Measurements from ENCODE around the gene MXD1.
A peak's percentile ranks its signal among the peaks of the same experiment; 100 is the strongest.
"Not testable (repeated sequence)": the region's sequence is repeated elsewhere in the genome, so short reads cannot be mapped to it uniquely, and the experiment has no call there.

Gene MXD1

DNA sequence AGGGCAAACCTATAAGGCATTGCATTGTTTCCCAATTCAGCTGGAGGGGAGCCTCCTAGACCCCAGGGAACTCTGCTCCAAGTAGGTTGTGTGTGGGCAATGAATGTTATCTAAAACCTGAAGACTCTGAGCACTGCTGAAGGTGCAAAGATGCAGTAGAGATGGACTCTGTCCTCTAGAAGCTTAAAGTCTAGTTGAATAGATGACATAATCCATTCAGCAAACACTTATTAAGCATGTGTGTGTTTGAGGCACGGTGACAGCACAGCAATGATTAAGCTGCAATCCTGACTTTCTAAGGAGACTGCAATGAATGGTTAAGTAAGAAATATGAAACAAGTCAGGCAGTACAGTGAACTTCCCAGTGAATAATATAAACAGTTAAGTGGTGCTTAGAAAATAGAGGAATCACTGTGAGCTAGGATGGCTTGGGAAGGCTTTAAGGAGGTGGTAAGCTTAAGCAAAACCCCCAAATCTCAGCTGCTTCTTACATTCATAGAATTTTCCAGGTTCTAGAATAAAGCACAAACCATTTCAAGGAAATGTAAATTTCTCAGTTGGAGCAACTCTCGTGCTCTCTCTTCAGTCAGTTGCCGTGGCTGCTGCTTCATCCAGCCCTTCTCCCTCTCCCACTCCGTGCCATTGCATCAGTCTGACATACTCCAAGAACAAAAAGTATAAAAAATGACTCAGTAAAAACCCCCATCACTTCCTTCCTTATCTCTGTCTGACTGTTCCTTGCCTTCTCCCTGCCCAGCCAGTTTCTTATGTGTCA, 19.1 kb downstream of the MXD1 start:
- DNase-seq = no peak

DNA sequence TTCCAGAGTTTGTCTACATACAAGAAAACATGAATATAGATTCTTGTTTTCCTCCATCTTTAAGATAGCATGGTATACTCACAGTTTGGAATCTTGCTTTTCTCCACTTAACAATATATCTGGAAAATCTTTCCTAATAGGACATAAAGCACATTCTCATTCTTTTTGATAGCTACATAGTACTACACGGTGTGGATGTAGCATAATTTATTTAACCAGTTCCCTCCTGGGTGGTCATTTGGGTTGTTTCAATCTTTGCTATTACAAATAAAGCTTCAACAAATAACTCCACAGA, 19.7 kb downstream of the MXD1 start:
- DNase-seq = no peak

DNA sequence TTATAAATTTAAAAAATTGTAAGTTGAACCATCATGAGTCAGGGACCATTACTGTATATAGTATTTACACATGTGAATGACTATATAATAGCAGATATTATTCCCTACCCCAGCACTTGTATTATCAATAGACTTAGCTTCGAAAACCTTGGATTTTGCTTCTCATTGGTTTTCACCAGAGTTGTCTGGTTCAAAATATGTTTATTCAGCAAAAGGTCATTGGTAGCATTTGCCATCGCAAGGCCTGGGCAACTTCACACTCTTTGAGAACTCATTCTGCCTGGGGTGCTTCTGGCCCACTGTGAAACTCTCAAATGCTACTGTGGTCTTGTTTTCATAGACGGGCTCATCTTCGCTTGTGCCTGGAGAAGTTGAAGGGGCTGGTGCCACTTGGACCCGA, 20.1 kb downstream of the MXD1 start:
- DNase-seq = no peak

DNA sequence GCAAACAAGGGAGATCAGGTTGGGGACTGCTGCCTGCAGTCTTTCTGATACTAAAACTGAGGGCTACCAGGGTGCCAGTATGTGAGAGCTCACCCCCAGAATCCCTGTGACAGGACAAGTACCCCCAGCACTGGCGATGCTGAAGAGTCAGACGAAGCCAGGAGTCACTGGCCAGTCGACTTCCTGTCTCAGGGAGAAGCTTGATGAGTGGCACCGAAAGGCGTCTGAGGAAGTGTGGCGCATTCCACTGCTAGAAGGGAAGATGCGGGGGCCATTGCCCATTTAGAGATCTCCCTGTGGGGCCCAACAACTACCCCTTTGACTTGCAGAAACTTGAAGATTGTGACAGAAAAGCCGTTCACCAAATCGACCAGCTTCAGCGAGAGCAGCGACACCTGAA, 22.0 kb downstream of the MXD1 start:
- DNase-seq = no peak

DNA sequence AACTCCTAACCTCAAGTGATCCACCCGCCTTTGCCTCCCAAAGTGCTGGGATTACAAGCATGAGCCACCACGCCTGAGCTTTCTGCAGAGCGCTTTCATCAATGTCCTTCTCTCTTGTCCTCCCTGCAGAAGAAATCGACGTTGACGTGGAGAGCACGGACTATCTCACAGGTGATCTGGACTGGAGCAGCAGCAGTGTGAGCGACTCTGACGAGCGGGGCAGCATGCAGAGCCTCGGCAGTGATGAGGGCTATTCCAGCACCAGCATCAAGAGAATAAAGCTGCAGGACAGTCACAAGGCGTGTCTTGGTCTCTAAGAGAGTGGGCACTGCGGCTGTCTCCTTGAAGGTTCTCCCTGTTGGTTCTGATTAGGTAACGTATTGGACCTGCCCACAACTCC, 23.1 kb downstream of the MXD1 start:
- DNase-seq = no peak

DNA sequence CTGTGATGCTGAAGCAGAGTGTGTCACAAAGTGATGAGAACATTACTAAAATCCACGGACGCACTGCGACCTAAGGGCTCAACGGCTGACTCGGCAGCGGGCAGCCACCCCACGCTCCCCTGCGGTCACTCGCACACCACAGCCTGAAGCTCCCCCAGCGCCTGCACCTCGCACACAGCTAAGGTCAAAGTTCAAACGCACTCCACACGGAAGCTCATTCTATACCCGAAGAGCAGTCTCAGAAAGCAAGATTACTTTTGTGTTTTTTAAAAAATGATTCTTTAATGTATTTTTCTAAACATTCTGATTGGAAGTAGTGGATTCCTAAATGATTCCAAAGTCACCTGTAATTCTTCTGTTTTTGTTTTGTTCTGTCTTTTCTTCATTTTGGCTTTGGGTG, 24.8 kb downstream of the MXD1 start:
- no peak for DNase-seq

DNA sequence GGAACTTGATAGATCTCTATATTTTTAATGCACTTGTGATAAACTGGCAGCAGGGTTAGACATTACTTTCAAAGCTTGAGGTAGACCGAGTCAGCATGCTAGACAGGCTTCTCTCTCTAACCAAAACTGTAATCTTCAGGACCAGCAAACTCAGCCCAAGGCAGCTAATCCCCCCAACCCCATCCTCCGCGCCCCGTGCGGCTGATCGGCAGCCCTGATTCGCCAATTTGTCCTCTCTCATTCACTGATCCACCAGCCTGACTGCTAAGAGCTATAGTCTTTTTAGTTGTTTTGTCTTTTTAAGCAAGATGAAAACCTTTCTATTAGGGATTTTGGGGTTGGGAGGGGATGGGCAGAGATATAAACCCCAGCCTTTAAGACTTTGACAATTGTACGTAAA, 25.8 kb downstream of the MXD1 start:
- DNase-seq = no peak

DNA sequence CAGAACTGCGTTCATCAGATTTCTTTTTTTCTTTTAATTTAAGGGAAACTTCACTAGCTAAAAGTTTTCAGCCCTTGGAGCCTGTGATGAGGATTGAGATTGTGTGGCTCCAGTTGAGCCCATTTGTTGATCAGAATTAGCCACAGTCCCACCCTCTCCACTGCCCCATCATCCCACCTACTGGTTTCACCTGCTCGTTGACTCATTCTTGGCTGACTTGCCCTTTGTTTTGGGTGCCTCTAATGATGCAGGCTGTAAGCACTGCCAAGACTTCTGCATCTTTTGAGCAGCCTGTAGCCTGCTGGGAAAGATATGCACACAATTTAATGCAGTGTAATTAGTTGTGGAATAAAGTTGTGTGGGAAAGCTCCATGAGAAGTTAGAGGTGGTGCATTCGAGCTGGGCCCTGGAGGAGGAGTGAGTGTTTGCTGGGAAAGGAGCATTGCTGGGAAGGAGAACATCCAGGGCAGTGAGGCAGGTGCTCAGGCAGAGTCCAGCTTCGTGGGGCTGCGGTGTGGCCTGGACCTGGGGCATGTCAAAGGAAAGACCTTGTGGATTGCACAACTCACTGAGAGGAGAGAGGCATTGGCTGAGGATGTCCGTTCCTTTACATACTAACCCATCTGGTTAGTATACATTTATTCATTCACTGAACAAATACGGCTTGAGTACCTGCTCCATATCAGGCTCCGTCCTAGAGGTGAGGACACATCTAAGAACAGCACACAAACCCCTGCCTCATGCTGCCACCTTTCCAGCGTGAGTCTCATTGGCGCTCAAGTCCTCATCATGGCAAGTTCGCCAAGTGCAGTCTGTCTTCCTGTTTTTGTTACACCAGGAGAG, 28.3 kb downstream of the MXD1 start:
- DNase-seq = peak; percentile 81

DNA sequence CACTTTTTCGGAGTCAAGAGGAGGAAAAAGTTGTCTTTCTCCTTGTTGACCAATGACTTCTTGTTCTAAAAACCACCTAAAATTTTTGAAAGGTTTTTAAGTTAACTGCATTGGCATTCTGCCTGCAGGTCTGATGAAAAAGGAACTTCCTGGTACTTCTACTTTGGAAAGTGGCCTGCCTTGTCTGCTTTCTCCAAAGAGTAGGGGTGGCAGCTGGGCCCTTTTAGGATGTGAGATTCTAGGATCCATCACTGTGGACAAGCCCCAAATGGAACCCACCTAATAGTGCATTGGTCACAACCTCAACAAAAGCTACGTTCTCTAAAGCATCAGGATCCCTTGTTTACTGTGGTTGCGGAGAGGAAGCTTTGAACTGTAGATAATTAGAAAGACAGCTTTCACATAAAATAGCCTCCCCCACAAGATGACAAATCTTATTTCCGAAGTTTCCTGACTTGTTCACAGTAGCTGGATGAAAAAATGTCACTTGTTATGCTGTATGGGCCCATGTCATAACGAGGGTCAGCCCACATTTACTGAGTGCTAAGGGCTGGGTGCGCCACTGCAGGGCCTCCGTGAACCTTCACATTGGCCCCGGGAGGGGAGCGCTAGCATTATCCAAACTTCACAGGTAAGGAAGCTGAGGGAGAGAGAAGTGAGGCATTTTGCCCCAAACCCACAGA, 29.1 kb downstream of the MXD1 start:
- no peak for DNase-seq

DNA sequence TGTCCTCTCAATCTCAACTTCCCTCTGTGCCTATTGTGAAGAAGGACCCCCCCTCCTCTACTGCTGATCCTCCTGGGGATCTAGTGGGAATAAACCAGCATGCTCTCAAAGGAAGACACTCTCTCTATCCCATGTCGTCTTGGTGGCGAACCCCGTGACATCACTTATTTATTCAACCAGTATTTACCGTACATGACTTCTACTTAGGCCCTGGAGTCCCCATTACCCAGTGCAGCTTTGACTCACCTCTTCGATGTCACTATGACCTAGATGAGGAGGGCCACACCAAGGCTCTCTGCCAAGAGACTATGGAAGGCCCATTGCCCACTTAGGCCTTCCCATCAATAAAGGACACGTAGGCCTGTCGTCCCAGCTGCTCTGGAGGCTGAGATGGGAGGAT, 29.8 kb downstream of the MXD1 start:
- no peak for DNase-seq

DNA sequence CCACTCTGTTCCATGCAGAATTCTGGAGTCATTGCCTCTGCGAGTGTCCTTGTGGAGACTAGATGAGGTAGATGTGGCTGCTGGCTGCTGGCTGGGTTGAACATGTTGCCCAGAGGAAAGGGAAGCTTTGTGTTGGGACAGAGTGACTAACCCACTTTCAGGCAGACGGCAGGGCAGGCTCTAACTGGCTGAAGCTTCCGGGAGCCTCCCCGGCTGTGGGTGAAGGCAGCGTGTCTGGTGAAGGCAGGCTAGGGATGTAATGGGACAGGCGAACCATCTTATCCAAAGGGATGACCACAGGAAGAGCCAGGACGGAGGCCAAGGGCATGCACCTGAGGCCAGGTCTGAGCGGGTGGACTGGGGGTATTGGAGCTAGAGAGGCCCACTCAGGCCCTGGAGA, 30.5 kb downstream of the MXD1 start:
- DNase-seq = no peak

DNA sequence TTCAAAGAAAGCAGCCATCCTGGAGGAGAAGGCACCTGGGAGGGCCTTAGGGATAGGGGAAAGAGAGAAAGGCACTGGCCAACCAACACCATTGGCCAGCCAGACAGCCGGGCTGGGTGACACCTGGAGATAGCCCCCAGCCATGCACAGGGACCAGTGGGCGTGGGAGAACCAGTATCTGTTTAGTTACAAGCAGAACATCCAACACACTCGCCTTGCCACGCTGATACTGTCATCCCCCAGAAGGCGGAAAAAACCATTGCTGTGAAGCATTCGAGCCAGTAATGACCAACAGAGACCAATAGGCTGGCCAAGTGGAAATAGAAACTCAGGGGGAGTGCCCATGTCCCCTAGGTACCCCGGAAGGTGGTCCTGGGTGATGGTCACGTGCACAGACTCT, 31.0 kb downstream of the MXD1 start:
- DNase-seq = no peak

DNA sequence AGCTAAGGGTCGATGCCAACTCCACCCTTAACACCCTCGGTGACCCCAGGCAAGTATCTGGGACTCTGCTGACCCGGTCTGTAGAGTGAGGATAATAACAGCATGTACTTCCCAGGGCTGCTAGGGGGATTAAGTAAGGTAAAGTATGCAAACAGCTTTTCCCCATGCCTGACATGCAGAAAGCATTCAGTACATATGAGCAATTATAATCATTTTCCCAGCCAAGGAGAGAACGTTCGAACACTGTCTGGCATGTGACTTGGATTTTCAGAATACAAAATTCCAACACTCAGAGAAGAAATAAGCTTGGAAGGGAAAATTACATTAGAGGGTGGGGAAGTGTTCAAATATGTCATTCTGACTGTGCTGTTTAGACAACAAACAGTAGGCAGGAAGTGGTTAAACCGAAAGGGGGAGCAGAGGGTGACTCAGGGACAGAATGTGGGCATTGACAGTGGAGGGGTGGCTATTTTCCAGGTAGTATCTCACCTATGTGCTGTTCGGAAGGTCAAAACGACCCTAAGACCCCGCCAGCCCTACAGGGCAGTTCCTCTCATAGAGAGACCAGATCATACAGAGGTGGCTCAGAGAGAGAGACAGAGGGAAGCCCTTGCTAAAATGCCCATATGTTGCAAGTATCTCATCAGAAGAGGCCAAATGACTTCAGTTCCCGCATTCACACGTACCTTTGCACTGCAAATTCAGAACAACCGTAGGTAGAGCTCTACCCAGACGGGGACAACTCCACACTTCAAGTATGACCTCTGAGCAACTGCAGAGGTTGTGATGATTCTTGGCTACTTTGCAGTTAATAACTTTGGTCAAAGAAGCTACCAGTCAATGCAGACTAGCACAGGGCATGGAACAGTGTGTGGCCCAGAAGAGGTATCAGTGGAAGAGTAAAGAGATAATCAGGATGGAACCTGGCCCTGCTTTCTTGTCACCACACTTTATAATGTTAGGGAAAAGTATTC, 31.7 kb downstream of the MXD1 start:
- no peak for DNase-seq

DNA sequence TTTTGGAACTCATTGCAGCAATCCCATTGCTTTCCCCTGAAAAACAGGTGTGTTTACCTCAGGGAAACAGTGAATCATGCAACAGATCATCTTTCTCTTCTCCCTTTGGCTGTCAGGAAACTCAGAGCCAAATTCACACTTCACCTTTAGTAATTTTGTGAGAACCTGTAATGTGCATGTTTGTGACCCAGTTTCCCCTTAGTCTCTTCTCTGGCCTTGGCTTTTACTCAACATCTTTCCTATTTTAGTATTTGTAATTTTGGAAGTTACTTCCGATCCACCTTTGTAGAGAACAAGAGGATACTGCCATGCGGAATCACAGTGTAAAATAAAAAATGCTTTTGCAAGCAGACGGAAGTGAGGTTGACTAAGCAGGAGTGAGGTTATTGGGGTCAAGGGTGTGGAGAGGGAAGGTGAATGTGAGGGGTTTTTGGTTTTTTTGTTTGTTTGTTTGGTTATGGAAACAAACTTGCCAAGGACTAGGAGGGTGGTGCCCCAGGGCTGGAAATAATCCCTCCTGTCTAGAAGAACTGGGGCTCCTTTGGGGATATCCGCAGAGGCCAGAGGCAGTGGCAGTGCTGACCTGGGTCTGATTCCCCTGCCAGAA, 32.5 kb downstream of the MXD1 start:
- DNase-seq = no peak

DNA sequence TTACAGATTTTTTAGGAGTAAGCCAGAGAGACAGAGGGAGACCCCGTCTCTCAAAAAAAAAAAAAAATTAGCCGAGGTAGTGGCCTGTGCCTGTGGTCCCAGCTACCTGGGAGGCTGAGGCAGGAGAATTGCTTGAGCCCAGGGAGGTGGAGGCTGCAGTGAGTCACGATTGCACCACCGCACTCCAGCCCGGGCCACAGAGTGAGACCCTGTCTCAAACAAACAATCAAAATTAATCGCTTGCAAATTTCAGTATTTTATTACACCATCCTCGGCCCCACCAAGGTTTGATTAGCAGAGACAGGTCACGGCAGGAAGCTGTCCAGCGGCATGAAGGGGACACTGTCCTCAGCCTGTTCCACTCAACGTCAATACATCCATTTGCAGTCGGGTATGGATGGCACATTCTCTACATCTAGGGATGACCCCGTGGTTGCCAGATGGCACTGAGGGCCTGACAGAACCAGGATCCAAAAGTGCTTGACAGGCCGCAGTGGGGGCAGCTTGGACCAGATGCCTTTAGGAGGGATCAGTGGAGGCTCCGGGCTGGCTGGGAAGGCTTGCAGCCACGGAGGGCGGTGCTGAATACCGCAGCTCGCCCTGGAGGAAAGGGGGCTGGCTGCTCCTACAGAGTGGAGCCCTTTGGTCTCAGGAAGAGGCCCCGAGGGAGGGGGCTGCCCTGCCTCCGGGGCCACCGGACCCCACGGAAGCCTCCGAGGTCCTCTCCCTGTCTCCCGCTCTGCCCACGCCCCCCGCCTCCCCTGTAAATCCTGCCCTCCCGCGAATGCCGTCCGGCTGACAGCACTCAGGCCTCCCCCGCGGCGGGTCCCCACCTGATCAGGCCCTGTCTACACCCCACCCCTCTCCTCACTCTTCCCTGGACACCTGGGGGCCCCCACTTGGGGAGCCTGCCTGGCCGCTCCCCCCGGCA, 33.4 kb downstream of the MXD1 start:
- DNase-seq = no peak

DNA sequence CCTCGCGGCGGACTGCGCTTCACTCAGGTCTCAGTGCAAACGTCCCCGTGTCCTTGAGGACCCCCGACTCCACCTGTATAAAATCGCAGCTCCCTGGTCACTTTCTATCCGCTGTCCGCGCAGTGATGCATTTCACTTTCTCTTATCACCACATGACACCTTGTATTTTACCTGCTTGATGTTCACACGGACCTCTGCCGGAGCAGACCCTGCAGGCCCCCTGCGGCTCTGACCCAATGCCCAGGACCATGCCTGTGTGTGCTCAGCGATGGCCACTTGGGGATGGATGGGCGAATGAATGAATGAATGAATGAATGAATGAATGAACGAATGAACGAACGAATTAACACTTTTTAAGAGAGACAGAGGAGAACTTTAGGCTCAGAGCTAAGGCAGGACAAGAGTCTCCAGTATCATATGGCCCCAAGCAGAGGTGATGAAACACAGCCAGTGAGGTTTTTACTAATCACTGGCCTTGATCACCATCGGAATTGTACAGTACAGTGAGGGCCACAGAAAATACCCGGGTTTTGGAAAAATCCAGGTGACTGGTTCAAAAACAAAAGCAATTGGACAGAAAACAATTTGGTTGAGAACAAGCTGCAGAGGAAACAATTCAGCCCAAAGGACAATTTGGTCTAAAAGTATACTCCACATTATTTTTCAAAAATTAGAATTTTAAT, 34.2 kb downstream of the MXD1 start:
- DNase-seq = no peak

DNA sequence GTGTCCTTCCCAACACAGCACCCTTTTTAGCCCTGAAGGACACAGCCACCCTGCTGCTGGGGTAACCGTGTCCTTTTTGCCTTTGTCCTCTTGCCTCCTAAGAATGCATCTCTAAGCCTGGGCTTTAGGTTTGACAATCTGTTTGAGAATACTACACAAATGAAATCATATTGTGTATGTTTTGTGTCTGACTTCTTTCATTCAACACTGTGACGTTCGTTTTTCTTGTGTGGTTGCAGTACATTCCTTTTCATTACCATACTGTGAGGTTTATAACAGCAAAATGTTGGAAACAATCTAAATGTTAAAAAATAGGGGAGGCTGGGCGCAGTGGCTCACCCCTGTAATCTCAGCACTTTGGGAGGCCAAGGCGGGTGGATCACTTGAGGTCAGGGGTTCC, 35.3 kb downstream of the MXD1 start:
- no peak for DNase-seq

DNA sequence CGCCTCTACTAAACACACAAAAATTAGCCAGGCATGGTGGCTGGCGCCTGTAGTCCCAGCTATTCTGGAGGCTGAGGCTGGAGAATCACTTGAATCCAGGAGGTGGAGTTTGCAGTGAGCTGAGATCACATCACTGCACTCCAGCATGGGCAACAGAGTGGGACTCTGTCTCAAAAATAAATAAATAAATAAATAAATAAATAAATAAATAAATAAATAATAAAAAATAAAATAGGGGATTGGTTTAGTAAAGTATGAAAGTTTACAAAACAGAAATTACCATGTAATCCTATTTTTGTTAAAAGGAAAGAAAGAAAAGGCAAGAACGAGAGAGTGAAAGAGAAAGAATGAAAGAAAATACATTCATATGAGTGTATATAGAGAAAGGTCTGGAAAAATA, 35.8 kb downstream of the MXD1 start:
- DNase-seq = not testable (repeated sequence)

DNA sequence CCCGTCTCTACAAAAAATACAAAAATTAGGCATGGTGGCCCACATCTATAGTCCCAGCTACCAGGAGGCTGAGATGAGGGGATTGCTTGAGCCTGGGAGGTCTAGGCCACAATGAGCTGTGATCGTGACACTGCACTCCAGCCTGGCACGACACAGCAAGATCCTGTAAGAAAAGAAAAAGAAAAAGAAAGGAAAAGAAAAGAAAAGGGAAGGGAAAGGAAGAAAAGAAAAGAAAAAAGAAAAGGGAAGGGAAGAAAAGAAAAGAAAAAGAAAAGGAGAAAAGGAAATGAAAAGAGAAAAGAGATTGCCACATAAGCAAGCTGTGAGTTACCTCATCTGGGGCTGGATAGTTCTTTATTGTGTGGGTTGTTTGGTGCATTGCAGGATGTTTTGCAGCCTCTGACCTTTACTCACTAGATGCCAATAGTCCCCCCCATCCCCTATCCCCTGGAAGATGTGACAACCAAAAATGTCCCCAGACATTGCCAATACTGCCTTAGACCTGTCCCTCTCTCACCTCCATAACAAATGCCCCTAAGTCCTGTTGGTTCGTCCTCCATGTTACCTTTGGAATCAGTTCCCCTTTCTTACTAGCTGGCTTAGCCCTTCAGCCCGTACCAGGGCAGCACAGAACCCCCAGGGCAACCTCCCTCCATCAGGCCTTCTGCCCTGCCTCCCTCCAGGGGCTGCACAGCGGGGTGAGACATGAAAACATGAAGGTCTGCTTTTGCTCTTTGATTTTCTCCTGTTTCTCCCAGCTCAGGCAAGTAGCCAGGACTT, 37.6 kb downstream of the MXD1 start:
- no peak for DNase-seq

DNA sequence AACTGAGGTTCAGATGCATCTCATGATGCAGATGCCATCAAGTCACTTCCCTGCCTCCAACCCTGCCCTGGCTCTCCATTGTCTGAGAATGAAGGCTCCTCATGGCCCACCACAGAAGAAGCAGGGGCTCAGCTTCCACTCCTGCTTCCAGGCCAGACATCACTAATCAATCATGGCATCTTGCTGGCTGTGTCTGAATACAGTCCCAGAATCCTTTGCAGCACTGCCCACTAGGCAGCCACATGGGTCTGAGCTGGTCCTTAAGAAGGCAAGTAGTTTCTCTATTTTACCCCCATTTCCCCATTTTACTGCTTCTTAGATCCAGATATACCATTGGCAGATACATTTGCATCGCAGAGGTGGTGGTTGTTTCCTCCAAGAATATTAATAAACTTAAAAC, 39.2 kb downstream of the MXD1 start:
- DNase-seq = no peak
